ENCODE results near the gene BIRC2. TPM values are rescaled to one million over a fixed set of nuclear protein-coding genes. Genes with fewer than 3 reads are reported as not detected.

BIRC2 gene
- total and polyA plus RNA-seq, 9 of the 15 experiments (the other 6 are each of a cell fraction or from before 2014, with no cell fraction given) = 14.3 to 45.9 (median 20.7) TPM

DNA sequence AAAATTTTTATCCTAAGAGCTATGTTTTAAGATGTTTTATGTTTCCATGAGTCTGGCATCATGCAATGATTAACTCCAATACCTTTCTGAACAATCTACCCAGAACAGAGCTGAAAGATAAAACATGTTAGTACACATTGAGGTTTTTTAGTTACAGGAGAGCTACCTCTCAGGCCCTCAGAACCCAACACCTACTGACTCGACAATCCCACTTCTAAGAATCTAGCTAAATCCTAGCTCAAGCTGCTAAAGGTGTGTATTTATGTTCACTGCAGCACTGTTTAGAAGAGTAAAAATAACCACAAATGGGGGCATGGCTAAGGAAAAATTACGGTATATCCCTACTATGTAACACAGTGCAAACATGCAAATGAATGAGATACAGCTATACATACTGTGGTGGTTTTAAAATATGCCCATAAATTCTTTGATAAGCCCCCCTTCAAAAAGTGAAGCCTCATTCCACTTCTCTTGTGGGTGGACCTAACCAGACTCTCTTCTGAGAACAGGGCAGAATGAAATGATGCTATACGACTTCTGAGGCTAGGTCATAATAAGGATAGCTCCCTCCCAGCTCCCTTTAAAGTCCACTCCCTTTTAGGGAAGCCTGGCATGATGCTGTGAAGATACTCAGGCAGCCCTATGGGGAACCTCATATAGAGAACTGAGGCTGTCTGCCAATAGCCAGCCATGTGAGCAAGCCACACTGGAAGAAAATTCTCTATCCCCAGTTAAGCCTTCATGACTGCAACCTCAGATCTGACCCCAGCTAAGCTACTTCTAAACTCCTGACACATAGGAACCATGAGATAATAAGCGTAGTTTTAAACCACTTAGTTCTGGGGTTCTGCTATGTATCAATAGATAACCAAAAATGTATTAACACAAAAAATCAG is 76.1 kb downstream of the BIRC2 start (continued):
- TF ChIP-seq, protein P1, sequence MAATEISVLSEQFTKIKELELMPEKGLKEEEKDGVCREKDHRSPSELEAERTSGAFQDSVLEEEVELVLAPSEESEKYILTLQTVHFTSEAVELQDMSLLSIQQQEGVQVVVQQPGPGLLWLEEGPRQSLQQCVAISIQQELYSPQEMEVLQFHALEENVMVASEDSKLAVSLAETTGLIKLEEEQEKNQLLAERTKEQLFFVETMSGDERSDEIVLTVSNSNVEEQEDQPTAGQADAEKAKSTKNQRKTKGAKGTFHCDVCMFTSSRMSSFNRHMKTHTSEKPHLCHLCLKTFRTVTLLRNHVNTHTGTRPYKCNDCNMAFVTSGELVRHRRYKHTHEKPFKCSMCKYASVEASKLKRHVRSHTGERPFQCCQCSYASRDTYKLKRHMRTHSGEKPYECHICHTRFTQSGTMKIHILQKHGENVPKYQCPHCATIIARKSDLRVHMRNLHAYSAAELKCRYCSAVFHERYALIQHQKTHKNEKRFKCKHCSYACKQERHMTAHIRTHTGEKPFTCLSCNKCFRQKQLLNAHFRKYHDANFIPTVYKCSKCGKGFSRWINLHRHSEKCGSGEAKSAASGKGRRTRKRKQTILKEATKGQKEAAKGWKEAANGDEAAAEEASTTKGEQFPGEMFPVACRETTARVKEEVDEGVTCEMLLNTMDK (IDR thresholded peaks at IDR 0.05; ENCODE audit: borderline replicate concordance, insufficient read depth, low read depth, low read length, poor library complexity, severe bottlenecking) = no peak
- TF ChIP-seq BDP1 (IDR thresholded peaks at IDR 0.05; ENCODE audit: insufficient read depth, insufficient read length) (no peak), RBM39 (optimal IDR thresholded peaks at IDR 0.05; ENCODE audit: low read depth, low read length) (no peak)

DNA sequence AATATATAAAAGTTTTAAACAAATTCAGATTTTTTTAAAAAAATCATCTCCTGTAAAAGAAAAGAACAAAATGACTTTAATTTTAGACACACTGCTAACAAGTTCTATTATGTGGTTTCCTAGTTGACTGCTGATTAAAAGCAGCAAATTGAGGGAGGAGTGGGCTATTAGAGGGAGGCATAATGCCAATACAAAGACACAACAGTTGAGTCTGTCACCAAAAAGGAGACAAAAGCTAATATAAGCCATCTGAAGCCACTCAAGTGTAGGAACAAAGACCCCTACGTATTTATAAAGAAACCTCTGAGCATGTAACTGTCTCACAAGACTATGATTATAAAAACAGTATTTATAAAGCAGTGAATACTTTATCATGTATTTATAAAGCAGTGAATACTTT is 76.9 kb downstream of the BIRC2 start:
- H3K4me2 ChIP-seq (ENCODE audit: insufficient read depth, low read length) = no peak overlapping the region
- ChIA-PET CTCF (ENCODE audit: low intra/inter-chr PET ratio) (no interaction called here), POLR2A (interaction anchor here (1.4 kb wide), 1 partner anchor 13 kb away, joined by 5 read pairs; no protein-coding TSS in a partner anchor)
- H3K79me2 ChIP-seq (ENCODE audit: control insufficient read depth, insufficient read depth, low read length) = peaks cover 18% of the 10 kb centered on the region; the same call in 2 of the 3 replicates
- ATAC-seq (no peak), DNase-seq (ENCODE audit: extremely low read depth in 1 of 4, low spot score in 3 of 4) (no peak), FAIRE-seq (no peak)
- no peaks in the 10 kb centered on the region for H3K27me3 ChIP-seq (ENCODE audit: control insufficient read depth in 2 of 2, insufficient read depth in 2 of 2, low read length in 2 of 2)
- H3K4me1 ChIP-seq (replicated peaks in 1 of 2; ENCODE audit: control insufficient read depth in 2 of 2, insufficient read depth in 2 of 2, low read length in 2 of 2) = peaks cover 0 to 2% of the 10 kb centered on the region in 2 experiments; a peak in 1 of 5 replicates
- H4K20me1 ChIP-seq (replicated peaks; ENCODE audit: control insufficient read depth, insufficient read depth, low read length) = no peaks in the 10 kb centered on the region
- no peak overlapping the region for H3K4me3 ChIP-seq
- H2AFZ ChIP-seq (ENCODE audit: low read depth, low read length) = no peak overlapping the region
- no peak overlapping the region for H3K9ac ChIP-seq (ENCODE audit: insufficient read depth in 1 of 2, low read depth in 2 of 2, low read length in 2 of 2)
- 94% methylated on average over 1 of the region's 1 CpG for WGBS (ENCODE audit: insufficient coverage, low coverage, missing lambda C conversion rate)
- H3K9me1 ChIP-seq (ENCODE audit: control insufficient read depth, insufficient read depth, low read length) = no peaks in the 10 kb centered on the region
- no peak overlapping the region for H3K27ac ChIP-seq (ENCODE audit: extremely low read depth, low read depth, low read length)
- intact Hi-C loops (cut with micrococcal nuclease) = no loop called here
- H3K9me3 ChIP-seq (replicated peaks; ENCODE audit: control insufficient read depth, insufficient read depth, low read depth, low read length) = no peaks in the 10 kb centered on the region
- in situ Hi-C loops (cut with MboI) = no loop called here
- peaks cover 3% of the 10 kb centered on the region; the same call in 2 of the 3 replicates for H3K36me3 ChIP-seq (ENCODE audit: control insufficient read depth, insufficient read depth, low read length)
- TF ChIP-seq SMAD3 (CRISPR knock-in tag; conservative IDR thresholded peaks at IDR 0.05) (no peak), RFX5 (IDR thresholded peaks at IDR 0.05; ENCODE audit: low read depth, low read length) (no peak), RBM22 (IDR thresholded peaks at IDR 0.05; ENCODE audit: low read depth, low read length, poor library complexity, severe bottlenecking) (no peak), ILK (tag; IDR thresholded peaks at IDR 0.05; ENCODE audit: borderline replicate concordance, low read depth) (no peak)
- no TSS peak for BruUV-seq (replicated peaks)

All from K562 (cell line).